HepG2 (cell line): ENCODE results near the gene SERPINE3. TPM values are rescaled to one million over a fixed set of nuclear protein-coding genes. Genes with fewer than 3 reads are reported as not detected.

Source experiments
- ATAC-seq: fragments of 200-7000 bp; cut with Tn5 transposase; 3 replicates; pipeline ENCODE4 v1.9.1; 2020; ENCODE audit warnings: mild to moderate bottlenecking, moderate library complexity
- BruUV-seq: library from RNA; stranded (reverse); fragments of 400-500 nt; replicated peaks from 2 replicates; lab custom pipeline; 2021; lab: Mats Ljungman, UMichigan
- CTCF ChIA-PET: fragments of 300-600 bp; formaldehyde crosslinking; extraction: SDS; loops from one replicate; lab custom pipeline; 2021; ENCODE audit warnings: low total read pairs, inconsistent platforms, low intra/inter-chr PET ratio; lab: Yijun Ruan, JAX
- POLR2A ChIA-PET: fragments of 350-600 bp; sonication (Branson Sonifier 250); formaldehyde crosslinking; loops from one replicate; lab custom pipeline; 2020; ENCODE audit warnings: antibody characterized with exemption, inconsistent platforms; lab: Yijun Ruan, JAX
- DNase-seq: peaks from one replicate; pipeline ENCODE4 v3.0.0-alpha.2; 2015; ENCODE audit warnings: low spot score
- FAIRE-seq: peaks from 3 replicates; lab custom pipeline; 2011; peaks lifted over from hg19 to GRCh38; lab: Jason Lieb, UNC
- H2AFZ ChIP-seq: one replicate; pipeline ENCODE4 v1.6.1; 2011; ENCODE audit warnings: low read length, inconsistent platforms
- H3K27ac ChIP-seq: fragments of 300-600 bp; 3 replicates; pipeline ENCODE4 v1.8.0; 2011; ENCODE audit warnings: mixed run types, mild to moderate bottlenecking, mixed read lengths, low read length, inconsistent platforms; ENCODE audit not compliant: insufficient read depth; ENCODE audit errors: extremely low read length
- H3K27me3 ChIP-seq, 2 experiments: fragments of 200-600 bp in 1 of 2; 2 replicates in 1 of 2; 3 replicates in 1 of 2; pipeline versions ENCODE4 v1.6.0 to v1.8.0; 2011; ENCODE audit warnings: low read length in 2 of 2, mild to moderate bottlenecking in 2 of 2, moderate library complexity in 2 of 2, inconsistent platforms in 1 of 2; ENCODE audit not compliant: insufficient read depth in 2 of 2, control insufficient read depth in 1 of 2
- H3K36me3 ChIP-seq, 2 experiments: fragments of 200-600 bp in 1 of 2; replicated peaks in 1 of 2; 2 replicates in 1 of 2; 3 replicates in 1 of 2; pipeline versions ENCODE4 v1.5.1 to v1.8.0; 2011; ENCODE audit warnings: low read length in 2 of 2, inconsistent platforms in 1 of 2; ENCODE audit not compliant: insufficient read depth in 2 of 2, control insufficient read depth in 1 of 2
- H3K4me1 ChIP-seq: 2 replicates; pipeline ENCODE4 v1.5.1; 2012; ENCODE audit warnings: low read length, inconsistent platforms; ENCODE audit not compliant: insufficient read depth
- H3K4me2 ChIP-seq: 2 replicates; pipeline ENCODE4 v1.6.0; 2011; ENCODE audit warnings: low read depth, low read length, inconsistent platforms
- H3K4me3 ChIP-seq, 3 experiments: fragments of 200-600 bp in 1 of 3; sonication (generic), shearing (Covaris generic) in 1 of 3; replicated peaks in 1 of 3; 2 replicates each; pipeline ENCODE4 v1.5.1; 2011 to 2016; ENCODE audit warnings: low read length in 3 of 3, inconsistent platforms in 2 of 3, low read depth in 2 of 3, mild to moderate bottlenecking in 2 of 3, control low read depth in 1 of 3, mixed read lengths in 1 of 3; ENCODE audit not compliant: insufficient read depth in 1 of 3
- H3K79me2 ChIP-seq: one replicate; pipeline ENCODE4 v1.6.1; 2011; ENCODE audit warnings: low read length, inconsistent platforms; ENCODE audit not compliant: insufficient read depth
- H3K9ac ChIP-seq: 2 replicates; pipeline ENCODE4 v1.6.0; 2011; ENCODE audit warnings: mild to moderate bottlenecking, low read depth, low read length, inconsistent platforms; ENCODE audit not compliant: insufficient read depth
- H3K9me3 ChIP-seq: 2 replicates; pipeline ENCODE4 v1.5.1; 2012; ENCODE audit warnings: mild to moderate bottlenecking, low read length
- H4K20me1 ChIP-seq: 2 replicates; pipeline ENCODE4 v1.6.0; 2011; ENCODE audit warnings: inconsistent platforms, mild to moderate bottlenecking, low read length, moderate library complexity; ENCODE audit not compliant: insufficient read depth
- FOXO1 ChIP-seq: sonication (generic); formaldehyde crosslinking; IDR thresholded peaks from 2 replicates; pipeline ENCODE4 v1.4.0; 2020; ENCODE audit warnings: missing genetic modification reagents
- NAIF1 ChIP-seq: sonication (generic); formaldehyde crosslinking; IDR thresholded peaks from 2 replicates; pipeline ENCODE4 v1.5.0; 2020; ENCODE audit warnings: mild to moderate bottlenecking, missing genetic modification reagents, borderline replicate concordance
- SAFB2 ChIP-seq: sonication (generic); formaldehyde crosslinking; IDR thresholded peaks from 2 replicates; pipeline ENCODE4 v1.5.1; 2020; ENCODE audit warnings: missing genetic modification reagents, low read depth, mild to moderate bottlenecking, borderline replicate concordance
- TAF15 ChIP-seq: fragments of 200-400 bp; formaldehyde crosslinking; IDR thresholded peaks from one replicate; pipeline ENCODE4 v1.6.1; 2018; ENCODE audit warnings: mild to moderate bottlenecking, low read depth, low read length; ENCODE audit not compliant: poor library complexity, severe bottlenecking
- TEAD3 ChIP-seq: optimal IDR thresholded peaks from 2 replicates; pipeline ENCODE3; 2016; ENCODE audit warnings: borderline replicate concordance
- ZBTB42 ChIP-seq: sonication (generic); formaldehyde crosslinking; IDR thresholded peaks from 2 replicates; pipeline ENCODE4 v1.5.0; 2020; ENCODE audit warnings: mild to moderate bottlenecking, missing genetic modification reagents
- ZFP1 ChIP-seq: IDR thresholded peaks from 2 replicates; pipeline ENCODE4 v1.6.1; 2016
- ZFP41 ChIP-seq: sonication (generic); formaldehyde crosslinking; IDR thresholded peaks from 2 replicates; pipeline ENCODE4 v1.4.0; 2020; ENCODE audit warnings: mild to moderate bottlenecking, missing genetic modification reagents, borderline replicate concordance
- ZNF572 ChIP-seq: sonication (generic); formaldehyde crosslinking; IDR thresholded peaks from 2 replicates; pipeline ENCODE4 v1.5.1; 2020; ENCODE audit warnings: mild to moderate bottlenecking, missing genetic modification reagents
- ZNF850 ChIP-seq: sonication (generic); formaldehyde crosslinking; conservative IDR thresholded peaks from 2 replicates; pipeline ENCODE4 v1.9.0; 2021; ENCODE audit warnings: mild to moderate bottlenecking, missing genetic modification reagents
- WGBS: methylation state at CpG from one replicate; pipeline ENCODE4 v1.1.6; 2017; ENCODE audit warnings: low lambda C conversion rate; 5-methylcytosine and 5-hydroxymethylcytosine counted together
- in situ Hi-C: cut with HindIII; loops from 2 replicates; pipeline ENCODE4 v1.10.0; 2017; ENCODE audit warnings: low pct_unique_long_range_greater_than_20kb; ENCODE audit not compliant: extremely low pct_ligation_motif_present
- intact Hi-C: fragments of 100-400 bp; cut with micrococcal nuclease; formaldehyde crosslinking; loops from one replicate; pipeline ENCODE4 v1.10.0; 2022; ENCODE audit not compliant: unreplicated experiment
- polyA plus RNA-seq, 8 experiments: library from polyadenylated mRNA; depleted of rRNA in 3 of 8; stranded (reverse) in 7 of 8; unstranded in 1 of 8; fragments of >200 nt; fragmentation: Illumina TruSeq in 4 of 8; extraction: Trizol in 4 of 8; gene quantifications; 2 replicates each; pipeline versions ENCODE4 v1.2.1 to v1.2.3, GENCODE V29; 2011 to 2016; ENCODE audit warnings: low read depth in 4 of 8, missing spikeins in 1 of 8, mixed read lengths in 1 of 8; ENCODE audit not compliant: insufficient read depth in 1 of 8
- total RNA-seq, 5 experiments: library from RNA; depleted of rRNA; stranded (reverse); fragments of >200 nt; fragmentation: Illumina TruSeq; extraction: Trizol; gene quantifications; 2 replicates each; pipeline ENCODE4 v1.2.3, GENCODE V29; 2016; ENCODE audit warnings: low read depth in 1 of 5
- TF ChIP-seq, protein P1 (sequence below): sonication (generic); formaldehyde crosslinking; IDR thresholded peaks from 2 replicates; pipeline ENCODE4 v1.5.0; 2020; ENCODE audit warnings: missing genetic modification reagents
- TF ChIP-seq, protein P2 (sequence below): fragments of 450-650 bp; IDR thresholded peaks from 2 replicates; pipeline ENCODE4 v1.6.1; 2016
- TF ChIP-seq, protein P3 (sequence below): sonication (generic); formaldehyde crosslinking; IDR thresholded peaks from 2 replicates; pipeline ENCODE4 v1.4.0; 2020; ENCODE audit warnings: missing genetic modification reagents
- TF ChIP-seq, protein P4 (sequence below): sonication (generic); formaldehyde crosslinking; IDR thresholded peaks from 2 replicates; pipeline ENCODE4 v1.4.0; 2020; ENCODE audit warnings: missing genetic modification reagents

SERPINE3 gene
- total and polyA plus RNA-seq, 2 of the 13 experiments (the other 11 are each of a cell fraction or from before 2014, with no cell fraction given) = not detected

DNA sequence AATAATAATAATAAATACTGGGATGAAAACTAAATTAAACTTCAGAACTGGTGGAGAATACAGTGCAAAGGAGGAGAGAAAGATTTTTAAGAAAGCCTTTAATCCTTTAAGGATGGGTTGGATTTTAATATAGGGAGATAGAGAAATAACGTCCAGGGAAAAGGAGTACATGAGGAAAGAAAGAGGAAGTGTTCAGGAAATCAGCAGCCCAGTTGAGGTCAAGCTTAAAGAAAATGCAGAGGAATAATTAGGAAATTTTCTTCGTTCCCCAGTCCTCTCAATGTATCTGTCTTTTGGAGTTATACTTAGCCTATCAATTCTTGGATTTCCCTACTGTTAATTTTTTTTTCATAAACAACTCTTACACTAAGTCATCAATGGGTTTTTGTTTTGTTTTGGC is 65.7 kb downstream of the SERPINE3 start:
- Histone ChIP-seq H3K27me3 (no peaks in the 10 kb centered on the region), H4K20me1 (peaks cover 45% of the 10 kb centered on the region), H3K4me2 (no peak overlapping the region), H3K9ac (no peak overlapping the region), H2AFZ (no peak overlapping the region), H3K79me2 (peaks cover 90% of the 10 kb centered on the region), H3K27ac (no peak overlapping the region), H3K9me3 (no peaks in the 10 kb centered on the region), H3K4me3 (no peak overlapping the region), H3K4me1 (no peaks in the 10 kb centered on the region), H3K36me3 (peaks cover 0 to 4% of the 10 kb centered on the region in 2 experiments; a peak in 1 of 5 replicates)
- intact Hi-C loops (no loop called here), in situ Hi-C loops (no loop called here)
- ChIA-PET CTCF (no interaction called here), POLR2A (no interaction called here)
- BruUV-seq = no TSS peak
- no peak for FAIRE-seq
- DNase-seq = no peak
- 97% methylated on average over 2 of the region's 2 CpGs for WGBS
- no peak for ATAC-seq
- no peak for TF ChIP-seq ZNF572 (CRISPR knock-in tag)
- no peak for TF ChIP-seq TEAD3 (CRISPR knock-in tag)
- TF ChIP-seq ZFP1 (CRISPR knock-in tag) = no peak
- TF ChIP-seq ZBTB42 (CRISPR knock-in tag) = no peak
- TF ChIP-seq, protein P1, sequence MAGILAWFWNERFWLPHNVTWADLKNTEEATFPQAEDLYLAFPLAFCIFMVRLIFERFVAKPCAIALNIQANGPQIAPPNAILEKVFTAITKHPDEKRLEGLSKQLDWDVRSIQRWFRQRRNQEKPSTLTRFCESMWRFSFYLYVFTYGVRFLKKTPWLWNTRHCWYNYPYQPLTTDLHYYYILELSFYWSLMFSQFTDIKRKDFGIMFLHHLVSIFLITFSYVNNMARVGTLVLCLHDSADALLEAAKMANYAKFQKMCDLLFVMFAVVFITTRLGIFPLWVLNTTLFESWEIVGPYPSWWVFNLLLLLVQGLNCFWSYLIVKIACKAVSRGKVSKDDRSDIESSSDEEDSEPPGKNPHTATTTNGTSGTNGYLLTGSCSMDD (CRISPR knock-in tag) = no peak
- TF ChIP-seq, protein P2, sequence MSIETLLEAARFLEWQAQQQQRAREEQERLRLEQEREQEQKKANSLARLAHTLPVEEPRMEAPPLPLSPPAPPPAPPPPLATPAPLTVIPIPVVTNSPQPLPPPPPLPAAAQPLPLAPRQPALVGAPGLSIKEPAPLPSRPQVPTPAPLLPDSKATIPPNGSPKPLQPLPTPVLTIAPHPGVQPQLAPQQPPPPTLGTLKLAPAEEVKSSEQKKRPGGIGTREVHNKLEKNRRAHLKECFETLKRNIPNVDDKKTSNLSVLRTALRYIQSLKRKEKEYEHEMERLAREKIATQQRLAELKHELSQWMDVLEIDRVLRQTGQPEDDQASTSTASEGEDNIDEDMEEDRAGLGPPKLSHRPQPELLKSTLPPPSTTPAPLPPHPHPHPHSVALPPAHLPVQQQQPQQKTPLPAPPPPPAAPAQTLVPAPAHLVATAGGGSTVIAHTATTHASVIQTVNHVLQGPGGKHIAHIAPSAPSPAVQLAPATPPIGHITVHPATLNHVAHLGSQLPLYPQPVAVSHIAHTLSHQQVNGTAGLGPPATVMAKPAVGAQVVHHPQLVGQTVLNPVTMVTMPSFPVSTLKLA = no peak
- no peak for TF ChIP-seq FOXO1
- TF ChIP-seq, protein P3, sequence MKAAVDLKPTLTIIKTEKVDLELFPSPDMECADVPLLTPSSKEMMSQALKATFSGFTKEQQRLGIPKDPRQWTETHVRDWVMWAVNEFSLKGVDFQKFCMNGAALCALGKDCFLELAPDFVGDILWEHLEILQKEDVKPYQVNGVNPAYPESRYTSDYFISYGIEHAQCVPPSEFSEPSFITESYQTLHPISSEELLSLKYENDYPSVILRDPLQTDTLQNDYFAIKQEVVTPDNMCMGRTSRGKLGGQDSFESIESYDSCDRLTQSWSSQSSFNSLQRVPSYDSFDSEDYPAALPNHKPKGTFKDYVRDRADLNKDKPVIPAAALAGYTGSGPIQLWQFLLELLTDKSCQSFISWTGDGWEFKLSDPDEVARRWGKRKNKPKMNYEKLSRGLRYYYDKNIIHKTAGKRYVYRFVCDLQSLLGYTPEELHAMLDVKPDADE = no peak
- TF ChIP-seq ZFP41 (CRISPR knock-in tag) = no peak
- TF ChIP-seq SAFB2 = no peak
- no peak for TF ChIP-seq ZNF850
- TF ChIP-seq, protein P4, sequence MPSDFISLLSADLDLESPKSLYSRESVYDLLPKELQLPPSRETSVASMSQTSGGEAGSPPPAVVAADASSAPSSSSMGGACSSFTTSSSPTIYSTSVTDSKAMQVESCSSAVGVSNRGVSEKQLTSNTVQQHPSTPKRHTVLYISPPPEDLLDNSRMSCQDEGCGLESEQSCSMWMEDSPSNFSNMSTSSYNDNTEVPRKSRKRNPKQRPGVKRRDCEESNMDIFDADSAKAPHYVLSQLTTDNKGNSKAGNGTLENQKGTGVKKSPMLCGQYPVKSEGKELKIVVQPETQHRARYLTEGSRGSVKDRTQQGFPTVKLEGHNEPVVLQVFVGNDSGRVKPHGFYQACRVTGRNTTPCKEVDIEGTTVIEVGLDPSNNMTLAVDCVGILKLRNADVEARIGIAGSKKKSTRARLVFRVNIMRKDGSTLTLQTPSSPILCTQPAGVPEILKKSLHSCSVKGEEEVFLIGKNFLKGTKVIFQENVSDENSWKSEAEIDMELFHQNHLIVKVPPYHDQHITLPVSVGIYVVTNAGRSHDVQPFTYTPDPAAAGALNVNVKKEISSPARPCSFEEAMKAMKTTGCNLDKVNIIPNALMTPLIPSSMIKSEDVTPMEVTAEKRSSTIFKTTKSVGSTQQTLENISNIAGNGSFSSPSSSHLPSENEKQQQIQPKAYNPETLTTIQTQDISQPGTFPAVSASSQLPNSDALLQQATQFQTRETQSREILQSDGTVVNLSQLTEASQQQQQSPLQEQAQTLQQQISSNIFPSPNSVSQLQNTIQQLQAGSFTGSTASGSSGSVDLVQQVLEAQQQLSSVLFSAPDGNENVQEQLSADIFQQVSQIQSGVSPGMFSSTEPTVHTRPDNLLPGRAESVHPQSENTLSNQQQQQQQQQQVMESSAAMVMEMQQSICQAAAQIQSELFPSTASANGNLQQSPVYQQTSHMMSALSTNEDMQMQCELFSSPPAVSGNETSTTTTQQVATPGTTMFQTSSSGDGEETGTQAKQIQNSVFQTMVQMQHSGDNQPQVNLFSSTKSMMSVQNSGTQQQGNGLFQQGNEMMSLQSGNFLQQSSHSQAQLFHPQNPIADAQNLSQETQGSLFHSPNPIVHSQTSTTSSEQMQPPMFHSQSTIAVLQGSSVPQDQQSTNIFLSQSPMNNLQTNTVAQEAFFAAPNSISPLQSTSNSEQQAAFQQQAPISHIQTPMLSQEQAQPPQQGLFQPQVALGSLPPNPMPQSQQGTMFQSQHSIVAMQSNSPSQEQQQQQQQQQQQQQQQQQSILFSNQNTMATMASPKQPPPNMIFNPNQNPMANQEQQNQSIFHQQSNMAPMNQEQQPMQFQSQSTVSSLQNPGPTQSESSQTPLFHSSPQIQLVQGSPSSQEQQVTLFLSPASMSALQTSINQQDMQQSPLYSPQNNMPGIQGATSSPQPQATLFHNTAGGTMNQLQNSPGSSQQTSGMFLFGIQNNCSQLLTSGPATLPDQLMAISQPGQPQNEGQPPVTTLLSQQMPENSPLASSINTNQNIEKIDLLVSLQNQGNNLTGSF = no peak
- TF ChIP-seq NAIF1 (CRISPR knock-in tag) = no peak
- no peak for TF ChIP-seq TAF15
